Fibroblast of gingiva (primary cell): Measurements from ENCODE around the gene TRIM17.

Experiments used
- DNase-seq: peaks from one replicate; pipeline ENCODE4 v3.0.0-alpha.2; 2011; ENCODE audit warnings: low read depth

TRIM17 gene, protein sequence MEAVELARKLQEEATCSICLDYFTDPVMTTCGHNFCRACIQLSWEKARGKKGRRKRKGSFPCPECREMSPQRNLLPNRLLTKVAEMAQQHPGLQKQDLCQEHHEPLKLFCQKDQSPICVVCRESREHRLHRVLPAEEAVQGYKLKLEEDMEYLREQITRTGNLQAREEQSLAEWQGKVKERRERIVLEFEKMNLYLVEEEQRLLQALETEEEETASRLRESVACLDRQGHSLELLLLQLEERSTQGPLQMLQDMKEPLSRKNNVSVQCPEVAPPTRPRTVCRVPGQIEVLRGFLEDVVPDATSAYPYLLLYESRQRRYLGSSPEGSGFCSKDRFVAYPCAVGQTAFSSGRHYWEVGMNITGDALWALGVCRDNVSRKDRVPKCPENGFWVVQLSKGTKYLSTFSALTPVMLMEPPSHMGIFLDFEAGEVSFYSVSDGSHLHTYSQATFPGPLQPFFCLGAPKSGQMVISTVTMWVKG

DNA sequence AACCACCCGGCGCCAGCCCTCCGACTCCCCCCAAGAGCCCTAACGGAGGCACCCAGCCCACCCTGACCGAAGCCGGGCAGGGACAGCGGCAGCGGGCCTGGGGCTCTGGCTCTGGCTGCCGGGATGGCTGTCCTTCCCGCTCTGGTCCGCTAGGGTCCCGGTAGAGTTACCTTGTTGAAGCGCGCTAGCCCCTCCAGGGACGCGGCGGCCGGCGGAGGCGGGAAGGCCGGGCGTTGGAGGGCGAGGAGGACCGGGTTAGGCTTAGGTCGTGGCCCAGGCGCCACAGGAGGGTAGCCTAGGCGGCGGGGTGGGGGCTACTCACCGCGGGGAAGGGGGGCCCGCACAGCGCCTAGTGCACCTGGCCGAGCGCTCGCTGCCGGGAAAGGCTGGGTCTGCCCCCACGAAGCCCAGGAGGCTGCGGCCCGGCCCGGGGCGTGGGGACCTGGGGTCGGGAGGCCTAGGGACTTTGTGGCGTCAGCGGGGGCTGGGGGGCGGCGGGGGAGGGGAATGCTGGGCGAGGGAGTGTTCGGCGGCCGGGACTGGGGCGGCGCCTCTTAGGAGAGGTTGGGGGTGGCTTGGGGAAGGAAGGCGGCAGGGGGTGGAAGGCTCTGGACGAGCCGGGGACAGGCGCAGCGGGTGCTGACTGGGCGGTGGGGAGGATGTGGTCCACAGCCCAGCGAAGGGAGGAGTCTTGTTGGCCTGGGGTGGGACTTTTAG is at the start of gene TRIM17:
TSS of gene TRIM17 (minus strand) at position 645 of the 717 bp plus-strand sequence. CDS start 1,789 bp downstream, outside the sequence.
- no peak for DNase-seq

DNA sequence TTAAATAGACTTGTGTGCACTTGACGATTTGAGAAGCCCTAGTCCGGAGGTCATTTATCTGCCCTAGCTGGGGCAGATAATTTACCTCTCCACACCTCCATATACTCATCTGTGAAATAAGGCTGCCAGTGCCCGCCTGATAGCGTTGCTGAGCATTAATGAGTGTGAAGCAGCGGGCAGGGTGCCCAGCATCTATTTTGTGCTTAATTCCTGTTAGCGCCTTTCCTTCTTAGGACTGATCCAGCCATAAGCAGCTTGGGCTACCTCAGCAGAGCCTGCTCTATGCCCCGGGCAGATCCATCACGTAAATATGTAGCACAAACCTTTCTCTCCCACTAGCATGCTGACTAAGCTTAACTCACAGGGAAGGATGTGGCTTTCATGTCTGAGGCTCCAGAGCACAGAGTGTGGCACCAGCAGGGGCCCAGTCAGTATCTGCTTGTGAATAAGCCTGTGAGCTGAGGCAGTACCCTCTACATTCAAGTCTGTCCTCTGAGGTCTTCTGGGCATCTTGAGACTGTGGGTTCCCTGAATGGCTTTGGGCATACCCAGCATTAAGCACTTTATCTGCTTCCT is 49.0 kb upstream of the TRIM17 start:
- no peak for DNase-seq

DNA sequence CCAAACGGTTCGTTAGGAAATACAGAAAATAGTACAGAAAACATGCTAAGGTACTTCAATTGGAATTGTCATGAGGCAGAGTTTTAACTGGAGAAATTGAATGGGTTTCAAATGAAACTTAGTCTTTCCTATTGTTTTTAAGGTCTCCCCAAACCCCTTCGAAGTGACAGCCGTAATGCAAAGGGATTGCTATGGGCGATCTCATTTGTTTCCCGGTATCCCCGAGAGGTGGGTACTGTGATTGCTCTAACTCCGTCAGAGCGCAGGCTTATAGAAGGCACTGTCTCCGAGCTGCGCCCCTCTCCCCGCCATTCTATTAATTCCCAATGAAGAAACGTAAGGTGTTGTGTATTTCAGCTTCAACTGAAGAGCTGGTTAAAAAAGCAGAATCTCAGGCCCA is 48.5 kb upstream of the TRIM17 start:
- no peak for DNase-seq

DNA sequence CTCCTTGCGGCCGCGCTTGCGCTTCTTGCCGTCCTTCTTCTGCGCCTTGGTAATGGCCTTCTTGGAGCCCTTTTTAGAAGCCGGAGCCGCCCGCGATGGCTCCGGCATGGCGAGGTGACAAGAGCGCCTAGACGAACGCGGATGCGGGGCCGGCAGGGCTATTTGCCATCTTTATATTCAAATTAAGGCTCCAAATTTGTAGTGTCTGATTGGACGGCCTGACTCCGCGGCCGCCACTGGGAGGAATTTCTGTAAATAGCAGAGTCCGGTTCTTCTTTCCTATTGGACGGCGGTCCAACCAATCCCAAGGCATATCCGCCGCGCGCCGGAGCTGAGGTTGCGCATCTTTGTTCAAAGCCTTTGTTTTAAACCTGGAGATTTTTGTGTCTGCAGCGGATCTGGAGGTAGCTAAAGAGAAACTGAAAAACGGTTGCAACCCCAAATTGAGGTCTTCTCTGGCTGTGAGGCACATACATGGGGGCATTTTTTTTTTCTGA is 47.9 kb upstream of the TRIM17 start:
- peak; percentile 66 for DNase-seq

DNA sequence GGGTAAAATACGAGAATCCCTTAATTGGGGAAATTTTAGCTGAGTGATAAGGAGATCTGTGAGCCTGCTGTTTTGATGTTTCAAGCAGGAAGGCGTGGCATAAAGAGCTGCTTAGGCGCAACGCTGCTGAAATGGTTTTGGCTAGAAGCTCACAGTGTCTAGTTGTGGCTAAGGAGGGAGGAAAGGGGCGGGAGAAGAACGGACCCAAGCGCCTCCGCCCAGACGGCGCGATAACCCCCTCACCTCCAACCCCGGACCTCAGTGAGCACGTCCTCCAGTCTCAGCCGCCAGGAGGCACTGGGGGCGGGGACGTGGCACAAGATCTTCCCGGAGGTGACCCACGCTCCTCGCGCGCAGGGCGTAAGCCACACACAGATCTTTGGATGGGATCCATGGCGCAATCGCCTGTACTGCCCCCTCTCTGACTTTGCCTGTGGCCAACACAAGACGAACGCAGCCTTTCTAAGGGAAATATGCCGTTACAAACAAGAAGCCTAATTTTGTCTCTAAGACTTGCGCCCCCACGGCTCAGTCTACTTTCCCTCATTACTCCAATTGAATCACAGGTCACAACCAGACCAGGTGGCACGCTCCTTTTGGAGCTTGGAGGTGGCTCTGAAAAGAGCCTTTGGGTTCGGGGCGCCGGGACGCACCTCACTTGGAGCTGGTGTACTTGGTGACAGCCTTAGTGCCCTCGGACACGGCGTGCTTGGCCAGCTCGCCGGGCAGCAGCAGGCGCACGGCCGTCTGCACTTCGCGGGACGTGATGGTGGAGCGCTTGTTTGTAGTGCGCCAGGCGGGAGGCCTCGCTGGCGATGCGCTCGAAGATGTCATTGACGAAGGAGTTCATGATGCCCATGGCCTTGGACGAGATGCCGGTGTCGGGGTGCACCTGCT is 47.1 kb upstream of the TRIM17 start:
- no peak for DNase-seq

DNA sequence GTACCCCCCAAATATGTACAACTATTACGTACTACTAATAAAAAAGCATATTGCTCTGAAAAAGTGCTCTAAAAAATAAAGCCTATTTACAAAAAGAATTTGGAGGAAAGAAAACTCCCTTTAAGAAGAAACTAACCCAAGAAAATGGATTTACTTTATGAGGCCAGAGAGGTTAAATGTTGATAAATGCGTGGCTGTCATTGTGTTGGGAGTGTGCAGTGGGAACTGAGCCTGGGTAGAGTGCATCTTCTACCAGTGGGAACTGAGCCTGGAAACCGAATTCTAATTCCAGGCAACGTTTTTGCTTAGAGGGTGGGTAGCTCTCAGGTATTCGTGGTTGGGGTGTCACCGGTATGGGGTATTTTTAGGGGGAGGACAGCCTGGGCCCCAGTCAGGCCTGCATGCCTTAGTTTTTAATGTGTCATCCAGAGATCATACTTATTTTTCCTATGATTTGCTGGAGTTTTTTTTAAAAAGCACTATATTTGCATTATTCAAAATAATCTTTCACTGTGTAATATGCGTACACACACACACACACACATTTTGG is 46.4 kb upstream of the TRIM17 start:
- no peak for DNase-seq

DNA sequence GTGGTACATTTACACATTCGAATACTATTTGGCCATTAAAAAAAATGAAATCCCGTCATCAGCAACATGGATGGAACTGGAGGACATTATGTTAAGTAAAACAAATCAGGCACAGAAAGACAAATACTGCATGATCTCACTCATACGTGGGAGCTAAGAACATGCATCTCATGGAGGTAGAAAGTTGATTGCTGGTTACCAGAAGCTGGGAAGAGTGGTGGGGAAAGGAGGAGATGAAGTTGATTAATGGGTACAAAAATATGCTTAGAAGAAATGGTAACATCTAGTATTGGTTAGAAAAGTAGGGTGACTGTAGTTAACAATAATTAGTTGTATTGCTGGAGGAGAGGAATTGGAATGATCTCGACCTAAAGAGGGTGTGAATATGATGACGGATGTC is 45.9 kb upstream of the TRIM17 start:
- DNase-seq: no peak

DNA sequence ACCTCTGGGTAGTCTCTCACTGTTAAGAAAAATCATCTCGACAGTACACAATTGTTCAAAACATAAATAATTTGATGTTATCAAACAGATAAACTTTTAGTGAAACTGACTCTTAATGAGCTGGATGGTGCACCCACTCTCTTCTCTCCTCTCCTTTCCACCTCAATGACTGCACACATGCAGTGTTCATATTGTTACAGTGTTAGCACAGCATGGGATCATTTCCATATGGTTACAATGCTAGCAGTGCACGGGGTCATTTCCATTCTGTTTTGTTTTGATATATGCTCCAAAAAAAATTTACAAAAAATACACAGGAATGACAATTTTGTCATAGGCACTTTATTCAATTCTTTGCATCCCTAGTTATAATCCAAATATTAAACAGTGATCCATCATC is 44.2 kb upstream of the TRIM17 start:
- DNase-seq: no peak

DNA sequence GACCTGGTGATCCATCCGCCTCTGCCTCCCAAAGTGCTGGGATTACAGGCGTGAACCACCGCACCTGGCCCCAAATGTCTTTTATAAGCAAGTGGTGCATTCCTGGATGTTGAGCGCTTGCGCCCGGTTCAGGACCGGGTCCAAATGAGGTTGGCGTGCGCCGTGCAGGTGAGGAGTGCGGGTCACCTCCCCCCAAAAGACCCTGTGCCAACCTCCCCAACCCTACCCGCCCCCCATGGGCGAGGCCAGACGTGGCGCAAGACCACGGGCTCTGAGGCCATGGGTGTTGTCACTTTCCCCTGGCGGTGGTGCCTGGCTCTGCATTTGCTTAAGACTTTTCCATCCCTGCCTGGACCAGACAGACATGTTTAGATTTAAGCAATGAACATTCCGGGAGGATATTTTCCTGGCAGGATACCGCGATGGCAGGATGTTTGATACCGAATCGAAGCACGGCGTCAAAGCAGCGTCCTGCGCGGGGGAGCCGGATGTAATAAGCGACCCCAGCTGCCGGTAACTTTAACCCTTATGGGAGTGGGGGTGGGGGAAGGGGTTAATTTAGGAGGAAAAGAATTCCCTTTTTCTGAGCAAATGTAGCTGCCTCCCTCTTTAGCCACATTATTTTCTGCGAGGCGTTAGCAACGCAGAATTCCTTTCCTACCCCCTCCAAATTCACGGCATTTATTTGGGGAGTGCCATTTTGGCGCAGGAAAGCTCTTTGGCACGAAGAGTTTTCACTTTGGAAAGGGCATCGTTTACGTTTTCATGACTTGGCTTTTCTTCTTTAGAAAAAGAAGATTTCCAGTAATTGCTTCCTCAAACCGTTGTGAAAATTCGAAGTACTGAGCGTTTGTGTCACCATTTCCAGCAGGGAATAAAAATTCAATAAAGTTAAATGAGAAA is 42.7 kb upstream of the TRIM17 start:
- DNase-seq: peak; percentile 70

DNA sequence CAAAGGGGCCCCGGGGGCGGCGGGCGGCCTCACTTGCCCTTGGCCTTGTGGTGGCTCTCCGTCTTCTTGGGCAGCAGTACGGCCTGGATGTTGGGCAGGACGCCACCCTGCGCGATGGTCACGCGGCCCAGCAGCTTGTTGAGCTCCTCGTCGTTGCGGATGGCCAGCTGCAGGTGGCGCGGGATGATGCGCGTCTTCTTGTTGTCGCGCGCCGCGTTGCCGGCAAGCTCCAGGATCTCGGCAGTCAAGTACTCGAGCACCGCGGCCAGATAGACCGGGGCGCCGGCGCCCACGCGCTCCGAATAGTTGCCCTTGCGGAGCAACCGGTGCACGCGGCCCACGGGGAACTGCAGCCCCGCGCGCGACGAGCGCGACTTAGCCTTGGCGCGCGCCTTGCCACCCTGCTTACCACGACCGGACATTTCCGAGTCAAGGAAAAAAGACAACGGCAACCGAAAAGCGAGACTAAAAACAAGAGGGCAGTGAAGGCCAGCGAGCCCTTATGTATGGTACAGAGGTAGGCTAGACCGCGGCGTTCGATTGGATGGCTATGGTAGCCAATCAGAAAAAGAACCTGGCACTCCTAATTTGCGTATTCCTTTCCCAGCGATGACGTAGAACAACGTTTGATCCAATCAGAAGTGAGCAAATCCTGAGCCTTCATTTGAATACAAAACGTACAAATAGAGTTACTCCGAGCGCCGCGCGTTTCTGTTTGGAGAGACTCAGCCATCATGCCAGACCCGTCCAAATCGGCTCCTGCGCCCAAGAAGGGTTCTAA is 40.9 kb upstream of the TRIM17 start:
- DNase-seq: peak; percentile 97

DNA sequence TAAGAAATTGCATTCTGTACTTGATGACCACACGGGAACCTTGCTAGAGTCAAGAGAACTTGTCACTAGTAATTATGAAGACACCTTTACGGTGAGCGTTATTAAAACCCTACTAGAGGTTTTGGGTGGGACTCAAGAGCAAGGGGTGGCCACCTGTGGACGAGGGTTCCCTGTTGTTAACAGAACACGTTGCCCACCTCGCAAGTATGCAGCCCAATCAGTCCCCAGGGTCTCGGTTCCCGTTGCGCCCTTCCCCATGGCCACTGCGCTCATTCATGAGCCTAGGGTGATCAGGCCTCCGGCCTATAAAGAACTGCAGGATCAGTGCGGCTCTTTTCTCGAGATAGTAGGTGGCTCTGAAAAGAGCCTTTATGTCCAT is 40.3 kb upstream of the TRIM17 start:
- DNase-seq: no peak

DNA sequence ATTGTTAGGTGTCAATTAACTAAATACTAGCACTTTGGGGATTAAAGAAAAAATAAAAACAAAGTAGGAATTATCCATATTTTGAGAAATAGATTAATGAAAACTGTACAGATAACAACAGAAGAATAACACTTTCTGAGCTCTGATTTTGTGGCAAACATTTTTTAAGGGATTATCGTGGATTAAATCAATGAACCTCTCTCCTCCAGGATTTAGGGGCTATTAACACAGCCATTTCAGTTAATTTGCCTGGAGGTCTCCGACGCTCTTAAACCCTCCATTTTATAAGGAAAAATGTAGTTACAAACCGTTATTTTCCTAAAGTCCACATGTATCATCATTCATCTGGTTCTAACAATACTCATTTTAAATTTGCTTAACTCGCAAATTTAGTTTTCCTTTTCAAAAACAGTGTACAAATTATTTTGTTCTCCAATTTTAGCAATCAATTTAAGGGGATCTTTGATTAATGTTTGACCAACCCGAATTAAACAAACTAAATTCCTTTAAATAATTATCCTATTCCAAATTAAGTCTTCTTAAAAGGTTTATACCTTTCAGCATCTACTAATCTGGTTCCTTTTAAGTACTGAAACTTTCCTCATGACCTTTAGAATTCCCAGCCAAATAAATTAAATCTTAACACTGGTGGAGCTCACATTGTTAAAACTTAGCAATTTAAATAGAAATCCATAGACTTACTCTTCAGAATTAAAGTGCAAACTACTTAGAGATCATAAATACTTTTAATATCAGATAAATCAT is 39.8 kb upstream of the TRIM17 start:
- DNase-seq: no peak

DNA sequence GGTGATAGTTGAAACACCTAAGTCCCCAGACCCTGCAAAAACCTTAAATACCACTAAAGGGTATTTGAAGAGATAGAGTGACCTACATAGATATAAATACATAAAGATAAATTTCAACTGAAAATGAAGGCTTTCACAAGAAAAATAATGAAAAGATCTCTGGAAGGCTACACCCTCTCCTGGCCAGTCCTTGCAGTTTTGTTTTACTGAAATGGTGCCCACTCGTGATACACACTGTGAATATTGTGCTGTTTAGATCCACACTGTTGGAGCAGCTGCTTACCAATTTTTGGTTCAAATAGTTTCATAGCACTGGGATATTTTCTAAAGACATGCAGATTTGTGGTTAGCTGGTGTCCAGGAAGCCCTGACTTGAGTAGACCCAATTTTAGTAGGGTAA is 39.1 kb upstream of the TRIM17 start:
- DNase-seq: no peak

DNA sequence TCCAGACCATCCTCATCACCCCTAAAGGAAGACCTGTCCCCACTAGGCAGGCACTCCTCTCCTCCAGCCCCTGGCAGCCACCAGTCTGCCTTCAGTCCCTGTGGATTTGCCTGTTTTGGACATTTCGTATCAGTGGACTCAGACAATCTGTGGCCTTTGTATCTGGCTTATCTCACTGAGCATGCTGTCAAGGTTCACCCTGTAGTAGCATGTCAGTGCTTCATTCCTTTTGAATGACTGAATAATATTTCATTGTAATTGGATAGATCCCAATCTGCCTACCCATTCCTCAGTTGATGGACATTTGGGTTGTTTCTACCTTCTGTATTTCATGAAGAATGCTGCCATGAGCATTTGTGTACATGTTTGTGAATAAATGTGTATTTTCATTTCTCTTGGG is 37.6 kb upstream of the TRIM17 start:
- DNase-seq: no peak

DNA sequence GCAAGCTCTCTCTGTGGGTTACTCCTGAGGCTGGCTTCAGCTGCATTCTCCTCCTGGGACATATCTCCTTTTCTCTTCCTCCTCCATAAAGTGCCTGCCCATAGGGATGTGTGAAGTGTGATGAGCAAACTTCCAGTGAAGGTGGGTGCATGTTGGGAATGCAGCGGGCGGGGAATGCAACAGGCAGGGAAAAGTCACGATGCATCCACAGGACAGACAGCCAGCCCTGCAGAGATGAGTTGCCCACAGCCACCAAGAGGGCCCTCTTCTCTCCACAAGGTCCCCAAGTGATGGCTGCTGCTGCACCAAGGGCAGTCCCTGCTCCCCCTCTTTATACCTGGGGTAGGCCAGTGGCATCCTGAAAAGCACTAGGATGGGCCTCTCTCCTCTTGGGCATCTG is 37.0 kb upstream of the TRIM17 start:
- DNase-seq: no peak

DNA sequence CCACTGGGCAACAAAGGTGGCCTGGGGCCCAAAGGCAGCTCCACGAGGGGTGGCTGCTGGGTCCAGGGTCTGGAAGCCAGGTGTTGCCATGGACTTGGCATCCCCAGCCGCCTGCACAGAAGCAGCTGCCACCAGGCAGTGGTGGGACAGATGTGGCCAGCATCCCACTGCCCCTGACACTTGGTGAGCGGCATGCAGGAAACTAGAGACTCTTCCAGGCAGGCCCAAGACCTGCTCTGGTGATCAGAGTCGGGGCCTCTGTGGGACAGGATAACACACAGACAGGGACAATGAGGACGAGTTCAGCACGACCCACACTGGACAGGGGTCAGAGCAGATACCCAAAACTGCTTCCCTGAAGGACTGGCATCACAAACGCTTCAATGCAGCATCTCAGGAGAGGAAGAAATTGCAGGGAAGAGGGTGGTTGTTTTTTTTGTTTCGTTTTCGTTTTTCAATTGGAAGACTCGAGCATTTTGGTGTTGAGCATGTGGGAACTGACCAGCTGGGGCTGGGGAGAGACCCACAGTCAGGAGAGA is 36.4 kb upstream of the TRIM17 start:
- no peak for DNase-seq

DNA sequence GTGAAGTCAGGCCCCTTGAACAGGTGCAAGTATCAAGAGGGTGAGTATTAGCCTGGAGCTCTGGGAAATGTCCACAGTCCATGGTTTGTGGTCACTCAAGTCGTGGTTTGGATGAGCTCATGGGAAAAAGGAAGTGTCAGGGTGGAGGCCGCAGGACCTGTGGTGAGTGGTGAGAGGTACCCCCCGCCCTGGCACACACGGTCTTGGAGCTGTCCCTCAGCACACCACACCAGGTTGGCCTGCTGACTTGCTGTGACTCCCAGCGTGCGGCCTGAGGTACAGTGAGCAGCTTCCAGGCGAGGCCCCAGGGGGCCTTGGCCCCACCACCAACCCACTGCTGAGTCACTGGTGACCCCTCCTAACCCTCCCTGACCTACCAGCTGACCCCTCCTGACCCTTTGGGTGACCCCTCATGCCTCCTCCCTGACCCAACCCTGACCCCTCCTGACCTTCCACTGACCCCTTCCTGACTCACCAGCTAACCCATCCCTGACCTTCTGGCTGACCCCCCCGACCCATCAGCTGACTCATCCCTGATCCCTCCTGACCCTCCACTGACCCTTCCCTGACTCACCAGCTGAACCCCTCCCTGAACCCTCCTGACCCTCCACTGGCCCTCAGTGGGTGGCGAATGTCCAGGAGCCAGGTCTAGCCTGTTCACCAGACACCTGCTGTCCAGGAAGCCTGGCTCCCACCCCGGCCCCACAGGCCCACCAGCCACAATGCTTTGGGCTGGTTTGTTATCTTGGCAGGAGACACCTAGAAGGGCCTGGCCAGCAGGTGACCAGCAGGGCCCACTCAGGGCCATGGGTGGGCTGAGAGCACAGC is 35.7 kb upstream of the TRIM17 start:
- DNase-seq: no peak

DNA sequence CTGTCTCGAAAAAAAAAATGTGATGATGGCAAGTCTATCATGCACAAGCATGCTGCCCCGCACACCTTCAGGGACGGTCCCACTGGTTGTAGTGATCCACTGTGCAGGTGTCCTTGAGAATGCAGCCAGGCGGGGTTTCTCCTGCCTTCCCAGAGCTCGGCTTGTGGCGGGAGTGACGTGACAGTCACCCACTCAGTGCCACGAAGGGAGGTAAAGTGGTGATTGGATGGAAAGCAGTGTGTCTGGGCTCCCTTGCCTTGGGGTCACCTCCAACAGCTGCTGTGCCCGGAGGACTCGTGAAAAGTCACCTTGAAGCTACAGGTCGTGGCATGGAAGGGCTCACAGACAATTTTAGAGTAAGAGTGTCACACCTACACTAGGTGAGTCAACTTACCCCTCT is 33.5 kb upstream of the TRIM17 start:
- DNase-seq: no peak
